NCI-H526 treated with DMSO at 0.1 percent for 48 hours (cell line): ENCODE measurements around the gene RPS25.
"Not testable (repeated sequence)": the region's sequence is repeated elsewhere in the genome, so short reads cannot be mapped to it uniquely, and the experiment has no call there.

ENCODE experiments used
- DNase-seq: peaks from one replicate; lab custom pipeline; 2025; lab: John Stamatoyannopoulos, UW

The RPS25 gene

GRCh38 chr11:119015054-119015611 lies 3.0 kb downstream of the RPS25 start:
- no peak for DNase-seq

DNA sequence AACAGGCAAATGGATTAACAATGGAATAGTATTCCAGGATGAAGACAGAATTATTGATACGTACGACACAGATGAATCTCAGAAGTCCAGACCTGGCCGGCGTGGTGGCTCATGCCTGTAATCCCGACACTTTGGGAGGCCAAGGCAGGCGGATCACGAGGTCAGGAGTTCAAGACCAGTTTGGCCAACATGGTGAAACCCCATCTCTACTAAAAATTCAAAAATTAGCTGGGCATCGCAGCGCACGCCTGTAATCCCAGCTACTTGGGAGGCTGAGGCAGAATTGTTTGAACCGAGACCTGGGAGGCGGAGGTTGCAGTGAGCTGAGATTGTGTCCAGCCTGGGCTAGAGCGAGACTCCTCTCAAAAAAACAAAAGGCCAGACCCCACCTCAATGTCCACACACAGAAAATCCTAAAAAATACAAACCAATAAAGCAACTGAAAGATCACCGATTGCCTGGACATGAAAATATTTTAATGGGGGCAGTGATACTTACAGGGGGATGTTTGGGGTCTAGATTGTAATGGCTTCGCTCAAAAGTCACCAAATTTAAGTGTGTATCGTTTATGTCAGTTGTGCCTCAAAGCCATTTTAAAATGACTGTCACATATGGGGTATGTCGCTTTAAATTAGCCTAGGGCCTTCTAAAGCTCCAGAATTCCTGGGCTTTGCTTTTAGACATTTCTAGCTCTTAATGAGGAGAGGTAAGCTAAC lies 3.8 kb downstream of the RPS25 start:
- no peak for DNase-seq

GRCh38 chr11:119012629-119013170 lies 5.4 kb downstream of the RPS25 start:
- DNase-seq: no peak

GRCh38 chr11:119011476-119012053 lies 6.6 kb downstream of the RPS25 start:
- DNase-seq: no peak

- no peak for DNase-seq
These were observed 11.5 kb downstream of the RPS25 start for GRCh38 chr11:119006656-119007055.

- DNase-seq: no peak
These were observed 17.2 kb downstream of the RPS25 start for GRCh38 chr11:119000906-119001305.

GRCh38 chr11:118998822-118999221 lies 19.3 kb downstream of the RPS25 start:
- no peak for DNase-seq

DNA sequence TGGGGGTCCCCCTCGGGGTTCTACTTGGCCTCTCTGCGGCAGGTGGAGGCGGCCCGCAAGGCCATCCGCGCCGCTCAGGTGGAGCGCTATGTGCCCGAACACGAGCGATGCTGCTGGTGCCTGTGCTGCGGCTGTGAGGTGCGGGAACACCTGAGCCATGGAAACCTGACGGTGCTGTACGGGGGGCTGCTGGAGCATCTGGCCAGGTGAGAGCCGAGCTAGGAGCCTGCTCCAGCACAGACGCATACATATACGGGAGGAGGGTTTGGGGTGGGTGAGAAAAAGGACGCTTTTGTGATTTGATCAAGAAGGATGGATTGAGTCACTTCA lies 19.8 kb downstream of the RPS25 start:
- DNase-seq: peak; percentile 66

DNA sequence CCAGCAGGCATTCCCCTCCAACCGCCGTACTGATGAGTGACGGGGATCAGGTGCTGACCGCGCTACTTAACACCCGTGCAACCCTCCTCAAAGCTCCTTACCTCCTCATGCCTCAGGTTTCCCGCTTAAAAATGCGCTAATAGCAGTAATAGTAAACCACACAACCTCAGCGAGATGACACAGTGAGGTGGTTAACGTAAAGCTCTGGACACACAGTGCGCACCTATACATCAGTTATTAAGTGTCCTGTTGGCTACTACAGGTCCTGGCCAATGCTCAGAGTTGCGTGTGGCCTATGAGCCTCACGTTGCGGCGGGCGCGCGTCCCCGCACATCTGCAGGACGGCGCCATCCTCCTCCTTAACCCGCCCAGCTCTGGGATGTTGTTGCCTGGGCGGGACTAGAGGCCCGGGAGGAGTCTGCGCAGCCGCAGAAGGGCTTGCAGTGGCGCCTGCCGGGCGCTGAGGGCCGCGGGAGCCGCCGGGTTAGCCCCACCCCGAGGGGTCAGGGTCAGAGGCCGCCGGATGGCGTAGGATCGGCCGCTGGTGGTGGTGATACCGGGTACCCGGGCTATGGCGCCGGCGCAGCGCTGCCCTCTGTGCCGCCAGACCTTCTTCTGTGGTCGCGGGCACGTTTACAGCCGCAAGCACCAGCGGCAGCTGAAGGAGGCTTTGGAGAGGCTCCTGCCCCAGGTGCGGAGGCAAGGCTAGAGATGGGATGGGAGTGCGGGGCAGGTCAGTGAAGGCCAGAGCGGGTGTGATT lies 20.3 kb downstream of the RPS25 start, which contains the start of gene CENATAC:
Gene CENATAC, plus strand, starts transcription at position 512 of the 761 bp plus-strand sequence. Its CDS starts 60 bp downstream, at position 572.
- DNase-seq: peak; percentile 98

DNA sequence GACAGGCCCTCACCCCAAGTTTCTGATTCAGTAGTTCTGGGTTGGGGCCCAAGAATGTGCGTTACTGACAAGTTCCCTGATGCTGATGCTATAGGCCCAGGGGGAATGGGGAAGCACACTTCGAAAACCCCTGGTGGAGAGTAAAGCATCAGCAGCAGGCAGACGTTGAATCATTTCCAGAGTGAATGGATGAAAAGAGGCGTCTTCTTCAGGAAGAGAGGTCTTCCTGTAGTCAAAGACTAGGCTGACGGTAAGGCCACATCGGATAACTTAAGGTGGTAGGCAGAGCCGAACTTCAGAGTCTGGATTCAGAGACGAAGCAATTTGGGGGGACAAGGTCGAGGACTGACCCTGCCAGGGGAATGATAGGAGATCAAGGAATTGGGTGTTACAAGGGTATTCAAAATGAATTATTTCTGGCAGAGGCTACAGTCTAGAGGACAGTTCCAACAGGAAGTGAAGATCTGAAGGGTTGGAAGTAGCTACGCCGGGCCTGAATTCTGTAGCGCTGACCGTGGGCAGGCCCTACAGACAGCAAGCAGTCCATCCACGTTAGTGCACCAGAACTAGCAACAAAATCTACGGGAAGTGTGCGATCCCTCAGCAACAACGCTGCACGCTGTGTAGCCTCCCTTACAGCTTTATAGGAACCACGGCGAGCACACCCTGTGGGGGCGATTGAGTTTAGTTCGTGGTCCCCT lies 21.1 kb downstream of the RPS25 start:
- no peak for DNase-seq

GRCh38 chr11:118991486-118992038 lies 26.6 kb downstream of the RPS25 start:
- DNase-seq: not testable (repeated sequence)

- DNase-seq: peak; percentile 73
These were observed 29.9 kb downstream of the RPS25 start for GRCh38 chr11:118988280-118988679.

GRCh38 chr11:118984825-118985224 lies 33.3 kb downstream of the RPS25 start:
- DNase-seq: no peak

DNA sequence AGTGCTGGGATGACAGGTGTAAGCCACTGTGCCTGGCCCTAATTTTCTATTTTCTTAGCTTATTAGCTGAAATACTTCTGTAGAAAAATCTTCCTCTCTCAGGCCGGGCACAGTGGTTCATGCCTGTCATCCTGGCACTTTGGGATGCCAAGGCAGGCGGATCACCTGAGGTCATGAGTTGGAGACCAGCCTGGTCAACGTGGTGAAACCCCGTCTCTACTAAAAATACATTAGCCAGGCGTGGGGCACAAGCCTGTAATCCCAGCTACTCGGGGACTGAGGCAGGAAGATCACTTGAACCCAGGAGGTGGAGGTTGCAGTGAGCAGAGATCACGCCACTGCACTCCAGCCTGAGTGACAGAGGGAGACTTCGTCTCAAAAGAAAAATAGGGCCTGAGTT lies 33.8 kb downstream of the RPS25 start:
- not testable (repeated sequence) for DNase-seq

DNA sequence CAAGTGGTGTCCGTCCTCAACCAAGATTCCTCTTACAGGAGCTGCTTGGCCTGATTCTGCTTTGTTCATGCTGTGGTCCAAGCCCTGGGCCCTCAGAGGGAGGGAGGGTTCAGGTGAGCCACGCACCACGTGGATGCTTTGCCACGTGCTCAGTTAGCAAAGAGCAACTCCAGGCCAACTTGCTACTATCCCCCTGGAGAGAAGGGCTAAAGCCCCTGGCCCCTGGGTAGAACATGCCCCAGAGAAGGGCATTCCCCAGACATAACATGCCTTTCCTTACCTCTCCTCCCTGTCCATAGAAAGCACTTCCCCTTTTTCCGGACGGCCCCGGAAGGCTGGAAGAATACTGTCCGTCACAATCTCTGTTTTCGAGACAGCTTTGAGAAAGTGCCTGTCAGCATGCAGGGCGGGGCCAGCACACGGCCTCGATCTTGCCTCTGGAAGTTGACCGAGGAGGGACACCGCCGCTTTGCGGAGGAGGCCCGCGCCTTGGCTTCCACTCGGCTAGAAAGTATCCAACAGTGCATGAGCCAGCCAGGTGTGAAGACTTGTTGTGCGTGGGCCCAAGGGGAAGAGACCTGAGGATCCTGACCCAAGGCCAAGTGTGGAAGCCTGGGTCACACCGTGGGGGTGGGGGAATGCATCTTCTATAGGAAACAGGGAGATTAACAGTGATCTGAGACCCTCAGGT lies 37.8 kb downstream of the RPS25 start:
- no peak for DNase-seq

DNA sequence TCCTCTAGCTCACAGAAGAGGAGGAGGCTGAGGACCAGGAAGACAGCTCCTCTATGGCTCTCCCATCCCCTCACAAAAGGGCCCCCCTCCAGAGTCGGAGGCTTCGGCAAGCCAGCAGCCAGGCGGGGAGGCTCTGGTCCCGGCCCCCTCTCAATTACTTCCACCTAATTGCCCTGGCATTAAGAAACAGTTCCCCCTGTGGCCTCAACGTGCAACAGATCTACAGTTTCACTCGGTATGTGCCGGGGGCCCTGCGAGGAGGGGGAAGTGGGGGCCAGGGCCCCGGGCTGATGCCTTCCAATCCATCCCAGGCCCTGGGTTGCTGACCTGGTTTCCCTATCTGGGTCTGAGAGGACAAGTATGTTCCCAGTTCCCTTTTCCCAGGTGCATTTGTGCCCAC lies 38.7 kb downstream of the RPS25 start:
- DNase-seq: no peak

- no peak for DNase-seq
These were observed 42.1 kb downstream of the RPS25 start for GRCh38 chr11:118975771-118976709.

GRCh38 chr11:118973985-118974384 lies 44.2 kb downstream of the RPS25 start:
- no peak for DNase-seq

- DNase-seq: no peak
These were observed 46.5 kb downstream of the RPS25 start, which contains the start of gene FOXR1 for GRCh38 chr11:118971646-118972045. Gene FOXR1 (plus strand): TSS chr11:118971761. CDS start chr11:118971932, 171 bp downstream.

DNA sequence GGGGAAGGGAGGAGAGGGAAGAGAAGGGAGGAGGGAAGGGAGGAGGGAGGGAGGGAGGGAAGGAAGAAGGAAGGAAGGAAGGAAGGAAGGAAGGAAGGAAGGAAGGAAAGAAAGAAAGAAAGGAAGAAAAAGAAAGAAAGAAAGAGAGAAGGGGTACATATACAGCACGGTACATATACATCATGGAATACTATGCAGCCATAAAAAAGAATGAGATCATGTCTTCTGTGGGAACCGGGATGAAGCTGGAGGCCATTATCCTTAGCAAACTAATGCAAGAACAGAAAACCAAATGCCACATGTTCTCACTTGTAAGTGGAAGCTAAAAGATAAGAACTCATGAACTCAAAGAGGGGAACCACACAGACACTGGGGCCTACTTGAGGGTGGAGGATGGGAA lies 48.6 kb downstream of the RPS25 start:
- DNase-seq: not testable (repeated sequence)
